Lower leg skin (tissue), 3 donors: Measurements from ENCODE around the gene PAPPA.

Source experiments
- POLR2A ChIP-seq, 2 donors: fragments of 450-650 bp; IDR thresholded peaks; one replicate each; pipeline ENCODE4 v1.6.1; 2016 to 2017; ENCODE audit warnings: antibody characterized with exemption in 2 of 2, mild to moderate bottlenecking in 1 of 2, moderate library complexity in 1 of 2
- TF ChIP-seq, protein P1 (sequence below), 3 donors: fragments of 450-650 bp; IDR thresholded peaks; one replicate each; pipeline ENCODE4 v1.5.1; 2016; ENCODE audit warnings: antibody characterized with exemption in 3 of 3, mild to moderate bottlenecking in 3 of 3, moderate library complexity in 2 of 3

DNA sequence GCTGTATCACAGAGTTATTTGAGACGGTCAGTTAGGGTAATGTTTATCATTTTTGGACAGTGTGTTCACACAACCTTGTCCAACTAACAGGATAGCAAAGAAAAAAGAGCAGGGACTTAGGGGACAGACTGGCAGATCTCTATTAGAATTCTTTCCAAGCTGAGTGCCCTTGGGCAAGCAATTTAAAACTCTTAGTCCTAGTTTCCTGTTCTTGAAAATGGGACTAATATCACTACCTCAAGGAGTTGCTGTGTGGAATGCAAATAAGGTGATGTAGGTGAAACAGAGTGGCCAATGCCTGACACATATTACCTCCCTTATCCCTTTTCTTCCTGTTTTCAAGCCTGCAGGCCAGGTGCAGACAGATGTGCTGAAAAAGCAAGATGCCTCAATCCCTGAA lies 186.7 kb downstream of the PAPPA start:
- TF ChIP-seq, protein P1, sequence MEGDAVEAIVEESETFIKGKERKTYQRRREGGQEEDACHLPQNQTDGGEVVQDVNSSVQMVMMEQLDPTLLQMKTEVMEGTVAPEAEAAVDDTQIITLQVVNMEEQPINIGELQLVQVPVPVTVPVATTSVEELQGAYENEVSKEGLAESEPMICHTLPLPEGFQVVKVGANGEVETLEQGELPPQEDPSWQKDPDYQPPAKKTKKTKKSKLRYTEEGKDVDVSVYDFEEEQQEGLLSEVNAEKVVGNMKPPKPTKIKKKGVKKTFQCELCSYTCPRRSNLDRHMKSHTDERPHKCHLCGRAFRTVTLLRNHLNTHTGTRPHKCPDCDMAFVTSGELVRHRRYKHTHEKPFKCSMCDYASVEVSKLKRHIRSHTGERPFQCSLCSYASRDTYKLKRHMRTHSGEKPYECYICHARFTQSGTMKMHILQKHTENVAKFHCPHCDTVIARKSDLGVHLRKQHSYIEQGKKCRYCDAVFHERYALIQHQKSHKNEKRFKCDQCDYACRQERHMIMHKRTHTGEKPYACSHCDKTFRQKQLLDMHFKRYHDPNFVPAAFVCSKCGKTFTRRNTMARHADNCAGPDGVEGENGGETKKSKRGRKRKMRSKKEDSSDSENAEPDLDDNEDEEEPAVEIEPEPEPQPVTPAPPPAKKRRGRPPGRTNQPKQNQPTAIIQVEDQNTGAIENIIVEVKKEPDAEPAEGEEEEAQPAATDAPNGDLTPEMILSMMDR (IDR thresholded peaks at IDR 0.05): no peak
- no peak for TF ChIP-seq POLR2A (IDR thresholded peaks at IDR 0.05)
